Choroid plexus epithelial cell (primary cell): ENCODE results near the gene ATP1A1.

Experiments
- DNase-seq: peaks from one replicate; pipeline ENCODE4 v3.0.0-alpha.2; 2010; ENCODE audit warnings: low read depth
- H3K4me3 ChIP-seq: 2 replicates; pipeline ENCODE4 v1.5.1; 2011; ENCODE audit warnings: low read depth, mild to moderate bottlenecking, control low read depth, low read length, moderate library complexity
- CTCF ChIP-seq: conservative IDR thresholded peaks from 2 replicates; pipeline ENCODE4 v1.5.1; 2011; ENCODE audit warnings: low read depth, mild to moderate bottlenecking, control low read depth, inconsistent platforms, low read length, moderate library complexity

The ATP1A1 gene

GRCh38 chr1:116416854-116417513 is 43.9 kb downstream of the ATP1A1 start:
- no peak for TF ChIP-seq CTCF
- H3K4me3 ChIP-seq: no peak overlapping the region
- DNase-seq: no peak

GRCh38 chr1:116417678-116418077 is 44.6 kb downstream of the ATP1A1 start:
- peak overlapping the region; percentile 73 for H3K4me3 ChIP-seq
- no peak for DNase-seq
- no peak for TF ChIP-seq CTCF

- DNase-seq: peak; percentile 82
Measured at GRCh38 chr1:116418091-116418830, 45.2 kb downstream of the ATP1A1 start.

GRCh38 chr1:116420417-116421200 is 47.6 kb downstream of the ATP1A1 start:
- H3K4me3 ChIP-seq: no peak overlapping the region
- no peak for TF ChIP-seq CTCF
- DNase-seq: no peak

More at GRCh38 chr1:116418091-116418830, 45.2 kb downstream of the ATP1A1 start:
- no peak for TF ChIP-seq CTCF
- peak overlapping the region; percentile 73 for H3K4me3 ChIP-seq

GRCh38 chr1:116424438-116424837 is 51.4 kb downstream of the ATP1A1 start:
- no peak for DNase-seq
- no peak for TF ChIP-seq CTCF
- H3K4me3 ChIP-seq: no peak overlapping the region

- DNase-seq: no peak
- H3K4me3 ChIP-seq: no peak overlapping the region
- TF ChIP-seq CTCF: no peak
Measured at GRCh38 chr1:116424863-116425262, 51.8 kb downstream of the ATP1A1 start.
